Activated gamma-delta T cell (primary cell): ENCODE results near the gene MTRFR.

Source experiments
- DNase-seq: peaks from one replicate; lab custom pipeline; 2025; lab: John Stamatoyannopoulos, UW

The MTRFR gene

DNA sequence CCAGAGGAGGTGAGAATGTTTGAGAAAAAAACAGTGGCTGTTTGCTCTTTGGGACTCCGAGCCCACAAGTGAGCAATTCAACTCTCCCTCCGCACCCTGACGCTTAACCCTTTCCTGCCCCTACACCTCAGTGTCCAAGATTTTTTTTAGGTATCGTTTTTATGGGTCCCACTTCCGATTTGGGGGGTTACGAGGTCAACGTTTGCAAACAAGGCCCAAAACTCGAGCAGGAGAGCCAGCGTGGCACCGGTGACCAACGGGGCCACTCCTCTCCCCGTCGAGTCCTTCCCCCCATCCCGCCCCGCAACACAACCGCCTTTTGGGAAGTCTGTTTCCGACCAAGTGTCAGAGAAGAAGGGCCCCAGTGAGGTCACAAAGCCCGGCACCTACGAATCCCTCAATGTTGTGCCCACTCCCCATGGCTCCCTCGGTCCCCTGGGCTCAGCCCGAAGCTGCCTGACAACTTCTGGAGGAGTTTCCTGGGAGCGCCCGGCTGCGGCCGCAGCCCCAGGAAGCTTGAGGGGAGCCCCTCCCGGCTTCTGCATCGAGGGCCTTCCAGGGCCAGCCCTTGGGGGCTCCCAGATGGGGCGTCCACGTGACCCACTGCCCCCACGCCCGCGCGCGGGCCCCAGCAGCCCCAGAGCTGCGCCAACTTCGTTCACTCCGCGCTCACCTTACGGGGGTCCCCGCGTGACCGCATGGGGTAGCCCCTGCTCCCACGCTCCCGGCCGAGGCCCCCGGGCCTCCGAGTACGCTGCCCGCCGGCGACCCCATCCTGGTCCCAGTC is 37.2 kb downstream of the MTRFR start:
- DNase-seq = no peak

- DNase-seq = peak; percentile 52
Observed at GRCh38 chr12:123271001-123271668, 37.9 kb downstream of the MTRFR start.

GRCh38 chr12:123273166-123273565 is 39.9 kb downstream of the MTRFR start:
- DNase-seq = no peak

DNA sequence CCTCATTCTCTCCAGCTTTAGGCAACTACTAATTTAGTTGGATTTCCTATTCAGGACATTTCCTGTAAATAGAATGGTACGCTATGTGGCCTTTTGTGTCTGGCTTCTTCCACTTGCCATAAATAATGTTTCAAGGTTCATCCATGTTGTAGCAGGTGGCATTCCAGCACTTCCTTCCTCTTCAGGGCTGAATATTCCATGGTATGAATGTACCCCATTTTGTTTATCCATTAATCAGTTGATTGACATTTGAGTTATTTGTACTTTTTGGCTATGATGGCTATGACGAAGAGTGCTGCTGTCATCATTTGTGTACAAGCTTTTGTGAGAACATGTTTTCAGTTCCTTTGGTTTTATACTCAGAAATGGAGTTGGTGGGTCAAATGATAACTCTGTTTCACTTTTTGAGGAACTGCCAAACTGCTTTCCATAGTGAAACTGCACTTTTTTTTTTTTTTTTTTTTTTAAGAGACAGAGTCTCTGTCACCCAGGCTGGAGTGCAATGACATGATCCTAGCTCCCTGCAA is 44.9 kb downstream of the MTRFR start:
- DNase-seq = no peak

DNA sequence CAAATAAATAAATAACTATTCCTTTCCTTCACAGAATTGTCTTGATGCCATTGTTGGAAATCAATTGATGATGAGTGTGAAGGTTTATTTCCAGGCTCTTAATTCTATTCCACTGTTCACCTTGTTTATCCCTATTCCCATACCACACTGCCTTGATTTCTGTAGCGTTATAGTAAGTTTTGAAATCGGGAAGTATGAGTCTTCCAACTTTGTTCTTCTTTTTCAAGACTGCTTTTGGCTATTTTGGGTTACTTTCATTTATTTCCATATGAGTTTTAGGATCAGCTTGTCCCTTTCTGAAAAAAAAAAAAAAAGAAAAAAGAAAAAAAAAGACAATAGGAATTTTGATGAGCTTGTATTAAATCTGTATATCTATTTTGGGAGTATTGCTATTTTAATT is 47.7 kb downstream of the MTRFR start:
- DNase-seq = no peak

DNA sequence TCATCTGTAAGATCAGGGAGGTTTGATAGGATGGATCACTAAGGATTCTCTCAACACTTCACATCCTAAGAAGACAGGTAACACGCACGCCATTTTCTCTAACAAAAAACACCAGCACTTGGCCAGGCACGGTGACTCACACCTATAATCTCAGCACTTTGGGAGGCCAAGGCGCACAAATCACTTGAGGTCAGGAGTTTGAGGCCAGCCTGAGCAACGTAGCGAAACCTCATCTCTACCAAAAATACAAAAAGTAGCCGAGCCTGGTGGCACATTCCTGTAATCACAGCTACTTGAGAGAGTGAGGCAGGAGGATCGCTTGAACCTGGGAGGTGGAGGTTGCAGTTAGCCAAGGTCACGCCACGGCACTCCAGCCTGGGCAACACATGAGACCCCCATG is 48.9 kb downstream of the MTRFR start:
- no peak for DNase-seq

DNA sequence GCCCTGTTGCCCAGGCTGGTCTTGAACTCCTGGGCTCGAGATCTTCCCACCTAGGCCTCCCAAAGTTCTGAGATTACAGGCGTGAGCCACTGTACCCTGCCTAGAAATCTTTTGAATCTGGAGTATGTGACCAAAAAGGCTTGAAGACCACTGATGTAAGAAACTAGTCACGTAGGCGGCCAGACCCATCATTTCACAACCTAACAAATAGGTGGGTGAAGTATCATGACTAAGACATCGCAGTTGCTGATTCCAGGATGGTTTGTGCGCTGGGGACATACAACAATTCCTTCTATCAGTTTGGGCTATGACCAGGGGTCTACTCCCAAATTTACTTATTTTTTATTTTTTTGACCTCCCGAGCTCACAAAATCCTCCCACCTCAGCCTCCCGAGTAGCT is 50.2 kb downstream of the MTRFR start:
- DNase-seq = no peak

DNA sequence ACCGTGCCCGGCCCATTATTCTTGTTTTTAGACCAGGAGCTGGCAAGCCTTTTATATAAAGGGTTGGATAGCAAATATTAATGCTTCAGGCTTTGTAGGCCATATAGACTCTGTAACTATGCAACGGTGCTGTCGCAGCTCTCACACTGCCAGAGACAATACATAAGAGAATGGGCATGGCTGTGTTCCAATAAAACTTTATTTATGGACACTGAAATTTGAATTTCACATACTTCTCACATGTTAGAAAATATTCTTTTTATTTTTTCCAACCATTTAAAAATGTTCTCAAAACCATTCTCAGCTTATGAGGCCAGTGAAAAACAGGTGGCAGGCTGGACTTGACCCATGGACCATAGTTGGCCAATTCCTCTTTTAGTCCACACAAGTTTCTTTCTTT is 51.4 kb downstream of the MTRFR start:
- DNase-seq = no peak

DNA sequence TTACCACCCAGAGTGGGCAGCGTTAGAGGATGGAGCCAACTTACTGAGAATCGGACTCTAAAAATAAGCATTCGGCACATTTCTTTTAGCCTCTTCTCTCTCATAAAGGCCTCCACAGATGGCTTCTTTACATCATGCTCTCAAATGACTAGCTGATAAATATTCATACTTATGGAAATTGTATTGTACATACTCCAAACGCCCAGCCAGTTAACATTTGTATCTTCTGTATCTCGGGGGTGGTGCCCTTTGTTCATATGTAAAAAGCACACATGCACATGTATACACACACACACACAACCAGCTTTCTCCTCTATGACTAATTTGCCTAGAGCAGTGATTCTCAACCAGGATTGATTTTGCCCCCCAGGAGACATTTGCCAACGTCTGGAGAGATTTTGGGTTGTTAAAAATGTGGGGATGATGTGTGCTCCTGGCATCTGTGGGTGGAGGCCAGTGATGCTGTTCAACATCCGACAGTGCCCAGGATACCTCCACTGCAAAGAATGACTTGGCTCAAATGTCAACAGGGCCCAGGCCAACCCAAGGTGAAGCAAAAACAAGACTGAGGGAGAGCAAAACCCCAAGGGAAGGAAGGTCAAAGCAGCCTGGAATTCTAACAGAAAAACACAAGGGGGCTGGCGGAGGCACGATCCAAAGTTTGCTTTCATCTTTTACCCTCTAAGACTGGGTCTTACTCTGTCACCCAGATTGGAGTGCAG is 53.6 kb downstream of the MTRFR start:
- no peak for DNase-seq

DNA sequence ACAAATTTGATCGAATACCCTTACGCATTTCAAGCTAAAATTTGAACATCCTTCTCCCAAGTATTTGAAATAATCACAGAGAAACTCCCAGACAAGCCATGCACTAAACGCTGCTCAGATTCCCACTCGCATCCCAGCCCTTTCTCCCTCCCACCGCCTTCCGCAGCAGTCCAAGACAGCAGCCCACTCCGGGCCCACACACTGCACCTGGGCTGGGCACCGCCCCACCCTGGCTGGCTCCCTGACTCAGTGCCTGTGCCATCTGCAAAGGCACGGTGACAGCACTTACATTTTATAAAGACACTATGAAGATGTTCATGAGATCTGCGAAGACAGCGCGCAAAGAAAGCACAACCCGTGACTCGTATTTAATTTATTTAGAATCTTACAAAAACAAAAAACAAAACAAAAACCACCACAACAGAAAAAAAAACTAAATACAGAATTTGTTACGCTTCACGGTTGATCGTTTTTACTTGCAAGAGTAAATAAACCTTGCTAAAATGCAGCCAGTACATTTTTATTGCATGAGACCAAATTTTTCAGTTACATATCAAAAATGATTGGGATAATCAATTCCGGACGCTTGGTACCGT is 55.6 kb downstream of the MTRFR start:
- no peak for DNase-seq

- DNase-seq = no peak
Observed at GRCh38 chr12:123289911-123290310, 56.7 kb downstream of the MTRFR start.

DNA sequence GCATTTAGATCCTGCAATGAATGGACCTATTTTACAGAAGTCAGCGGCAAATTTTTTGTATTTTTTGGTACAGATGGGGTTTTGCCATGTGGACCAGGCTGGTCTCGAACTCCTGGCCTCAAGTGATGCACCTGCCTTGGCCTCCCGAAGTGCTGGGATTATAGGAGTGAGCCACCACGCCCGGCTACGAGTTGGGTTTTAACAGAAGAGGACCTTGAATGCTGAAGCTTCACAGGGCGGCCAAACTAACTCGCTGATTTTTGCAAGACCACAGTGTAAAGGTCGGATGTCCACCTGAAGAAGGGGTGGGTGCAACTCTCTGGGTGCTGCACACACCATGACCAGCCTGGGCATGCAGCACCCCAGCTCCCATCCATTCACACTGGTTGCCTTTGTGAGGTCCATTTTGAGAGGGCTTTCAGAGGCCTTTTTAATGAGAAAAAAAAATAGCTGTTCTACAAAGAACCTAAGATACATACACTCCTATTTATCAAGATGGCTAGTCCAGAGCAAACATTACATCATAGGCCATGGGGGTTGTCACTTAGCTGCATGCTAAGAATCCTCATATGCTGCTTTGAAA is 60.0 kb downstream of the MTRFR start:
- no peak for DNase-seq

GRCh38 chr12:123305136-123305535 is 71.9 kb downstream of the MTRFR start:
- no peak for DNase-seq

DNA sequence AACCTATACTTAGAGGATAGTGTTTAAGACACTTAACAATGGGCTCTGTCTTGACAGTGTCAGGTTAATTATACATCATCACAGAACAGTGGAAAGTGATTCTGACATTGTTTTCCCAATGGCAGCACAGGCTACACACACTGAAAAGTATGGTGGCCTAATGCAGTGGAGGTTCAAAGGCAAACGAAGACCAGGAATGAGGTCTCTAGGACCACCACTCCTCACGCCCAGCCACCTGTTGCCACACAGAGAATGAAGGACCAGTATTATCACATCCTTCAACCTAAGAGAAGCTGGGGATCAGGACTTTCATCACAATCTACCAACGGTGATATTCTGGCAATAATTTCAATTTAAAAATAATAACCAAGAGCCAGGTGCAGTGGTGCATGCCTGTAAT is 73.0 kb downstream of the MTRFR start:
- DNase-seq = no peak
